GM18867 (cell line): ENCODE results near the gene CAPSL.
"Not testable (repeated sequence)": the region's sequence is repeated elsewhere in the genome, so short reads cannot be mapped to it uniquely, and the experiment has no call there.

Experiments used
- ATAC-seq: cut with Tn5 transposase; IDR thresholded peaks from one replicate; pipeline ENCODE4 v1.9.1; 2021; ENCODE audit warnings: mild to moderate bottlenecking, moderate library complexity; ENCODE audit not compliant: unreplicated experiment

The CAPSL gene

DNA sequence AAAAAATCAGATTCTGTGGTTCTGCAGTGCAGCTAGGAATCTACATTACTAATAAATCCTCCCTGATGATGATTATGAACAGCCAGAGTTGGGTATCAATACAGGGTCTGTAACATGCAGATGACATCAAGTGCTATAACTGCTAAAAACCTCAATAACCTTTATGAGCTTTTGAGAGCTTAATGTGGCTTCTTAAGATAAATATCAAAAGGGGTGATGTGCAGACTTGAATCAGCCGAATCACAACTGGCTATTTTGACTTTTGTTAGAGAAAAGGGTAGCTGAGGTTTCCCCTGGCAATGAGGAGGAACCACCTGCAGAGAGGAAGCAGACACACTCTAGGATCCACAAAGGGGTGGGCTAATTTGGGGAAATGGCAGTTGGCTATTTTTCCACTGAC lies 30.2 kb downstream of the CAPSL start:
- no peak for ATAC-seq

DNA sequence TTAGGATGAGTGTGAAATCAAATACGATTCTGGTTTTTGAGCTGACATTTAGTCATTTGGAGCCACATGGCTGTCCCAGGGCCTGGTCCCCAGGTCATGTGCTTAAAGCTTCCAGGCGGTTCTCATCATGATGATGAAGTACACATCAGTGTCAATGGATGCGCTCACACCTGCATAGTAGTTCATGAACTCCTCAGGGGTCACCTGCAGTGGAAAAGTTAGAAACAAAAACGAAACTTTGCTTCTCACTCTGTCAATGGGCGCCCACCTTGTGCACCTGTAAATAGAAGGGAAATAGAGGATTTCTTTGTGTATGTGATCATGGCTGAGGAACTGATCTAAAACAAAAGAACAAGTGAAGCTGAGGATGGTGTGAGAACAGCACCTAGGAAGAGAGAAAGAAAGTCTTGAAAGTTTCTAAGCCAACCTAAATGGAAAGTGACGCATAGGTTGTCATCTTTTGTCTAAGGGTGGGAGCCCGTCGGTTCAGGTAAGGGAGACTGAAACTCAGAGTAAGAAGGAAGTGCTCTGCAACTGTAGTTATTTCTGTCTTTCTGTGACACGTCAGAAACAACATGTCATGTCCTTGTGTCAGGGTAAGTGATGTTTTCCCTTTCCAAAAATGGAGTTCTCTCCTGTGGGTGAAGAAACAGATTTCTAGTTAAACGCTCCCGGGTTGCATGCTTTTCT lies 33.8 kb downstream of the CAPSL start:
- ATAC-seq: peak; percentile 70

GRCh38 chr5:35903631-35904203 lies 34.7 kb downstream of the CAPSL start:
- ATAC-seq: no peak

GRCh38 chr5:35902046-35902672 lies 36.3 kb downstream of the CAPSL start:
- peak; percentile 55 for ATAC-seq

GRCh38 chr5:35900972-35901695 lies 37.3 kb downstream of the CAPSL start:
- ATAC-seq: no peak

- ATAC-seq: peak; percentile 46
Observed at GRCh38 chr5:35899800-35900199, 38.6 kb downstream of the CAPSL start.

DNA sequence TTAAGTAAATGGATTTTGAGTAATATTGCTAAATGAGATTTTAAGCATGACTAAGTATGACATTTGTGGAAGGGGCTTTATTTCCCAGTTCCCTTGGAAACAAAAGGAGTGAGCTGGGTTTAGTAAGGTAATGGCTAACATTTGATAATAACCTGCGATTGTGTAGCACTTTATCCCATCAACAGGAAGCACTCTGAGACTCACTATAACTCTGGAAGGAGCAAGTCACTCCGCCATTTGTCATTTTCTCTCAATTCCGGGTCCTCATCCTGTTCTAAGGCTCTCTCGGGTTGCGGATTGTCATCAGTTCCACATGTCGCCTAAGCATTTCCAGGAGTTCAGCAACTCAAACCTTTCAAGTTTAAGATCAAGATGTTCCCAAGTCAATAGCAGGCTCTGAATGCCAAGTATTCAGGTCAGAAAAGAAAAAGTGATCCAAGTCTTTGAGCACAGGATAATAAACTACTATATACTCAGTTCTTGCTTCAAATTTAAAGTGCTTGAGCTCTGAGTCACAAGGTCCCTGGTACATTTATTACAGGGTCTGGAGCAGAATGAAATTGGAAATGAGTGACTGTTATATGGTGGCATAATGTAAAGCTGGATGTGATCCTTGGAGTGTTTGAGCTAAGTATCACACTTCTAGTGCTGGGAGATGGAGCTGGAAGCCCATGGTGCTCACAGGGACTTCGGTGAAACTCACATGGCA lies 39.3 kb downstream of the CAPSL start:
- no peak for ATAC-seq

DNA sequence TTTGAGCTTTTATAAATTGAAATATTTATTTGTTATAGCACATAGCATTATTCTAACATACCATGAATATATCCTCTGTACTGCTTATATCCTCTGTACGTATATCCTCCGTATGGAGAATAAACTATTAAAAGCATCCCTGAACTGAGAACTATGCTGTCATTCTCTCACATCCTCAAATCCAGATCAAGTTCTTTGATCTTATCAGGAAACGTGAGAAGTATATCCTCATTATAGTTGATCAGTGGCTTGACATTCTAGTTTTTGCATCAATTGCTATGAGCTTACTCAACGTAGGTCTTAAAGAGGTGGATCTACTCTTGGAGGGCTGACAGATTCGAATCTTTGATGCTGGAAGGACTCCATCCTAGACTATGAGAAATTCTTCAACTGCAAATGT lies 44.3 kb downstream of the CAPSL start:
- ATAC-seq: no peak

GRCh38 chr5:35892799-35893198 lies 45.6 kb downstream of the CAPSL start:
- ATAC-seq: not testable (repeated sequence)

- no peak for ATAC-seq
Observed at GRCh38 chr5:35890021-35891020, 48.1 kb downstream of the CAPSL start.

GRCh38 chr5:35887321-35888100 lies 50.9 kb downstream of the CAPSL start:
- ATAC-seq: no peak

DNA sequence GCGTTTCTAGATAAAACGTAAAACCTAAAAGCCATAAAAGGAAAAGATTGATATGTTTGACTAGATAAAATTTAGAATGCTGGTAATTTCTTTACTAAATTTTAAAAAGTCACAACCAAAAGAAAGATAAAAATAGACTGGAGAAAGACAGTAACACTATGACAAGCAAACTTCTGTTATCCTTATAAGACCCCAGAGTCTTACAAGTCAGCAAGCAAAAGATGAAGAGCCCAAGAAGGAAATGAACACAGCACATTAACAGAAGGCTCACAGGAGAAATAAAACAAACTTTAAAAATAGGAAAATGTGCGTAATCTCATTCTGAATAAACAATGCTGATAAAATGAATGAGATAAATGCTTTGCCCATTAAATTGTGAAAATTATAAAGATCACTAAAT lies 52.0 kb downstream of the CAPSL start:
- no peak for ATAC-seq

DNA sequence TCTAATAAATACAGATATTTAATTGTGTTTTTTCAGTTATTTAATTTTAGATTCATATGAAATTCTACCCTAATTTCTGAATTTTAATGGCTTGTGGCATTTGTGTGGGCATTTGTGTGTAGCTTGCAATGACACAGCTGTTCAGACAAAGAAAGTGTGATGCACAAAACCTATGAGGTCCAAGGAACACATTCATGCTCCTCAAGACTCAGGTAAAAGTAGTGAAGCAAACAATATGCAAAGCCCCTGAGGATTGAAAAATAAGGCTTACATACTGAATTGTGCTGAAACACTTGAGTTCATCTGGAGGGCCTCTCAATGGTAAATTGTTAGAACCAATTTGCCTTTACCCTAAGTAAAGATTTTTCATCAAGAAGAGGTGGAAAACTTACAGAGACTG lies 53.6 kb downstream of the CAPSL start:
- ATAC-seq: peak; percentile 25

DNA sequence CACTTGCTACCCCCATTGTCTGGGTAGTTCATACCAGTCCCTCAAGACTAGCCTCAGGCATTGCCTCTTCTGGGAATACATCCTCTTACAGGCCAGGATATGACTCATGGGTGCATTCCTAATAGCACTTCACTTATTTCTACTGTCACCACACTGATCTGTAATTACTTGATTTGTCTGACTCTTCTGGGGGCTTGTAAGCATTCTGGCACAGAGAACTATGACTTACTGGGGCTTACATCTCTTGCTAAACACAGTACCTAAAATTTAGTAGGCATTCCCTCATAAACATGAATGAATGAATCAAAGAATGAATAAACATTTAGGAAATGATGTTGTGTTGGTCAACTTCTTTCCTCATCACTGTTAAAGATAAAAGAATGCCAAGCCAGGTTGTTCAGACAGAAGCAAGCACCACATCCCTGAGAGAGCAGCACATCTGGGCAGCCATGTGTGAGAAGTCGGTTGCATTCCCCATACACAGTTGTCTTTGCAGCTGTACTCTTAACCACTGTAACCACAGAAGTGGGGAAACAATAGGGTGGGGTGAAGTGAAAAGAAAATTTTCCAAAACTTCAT lies 54.1 kb downstream of the CAPSL start:
- peak; percentile 79 for ATAC-seq

- no peak for ATAC-seq
Observed at GRCh38 chr5:35881758-35882157, 56.7 kb downstream of the CAPSL start.

- ATAC-seq: no peak
Observed at GRCh38 chr5:35880156-35880555, 58.3 kb downstream of the CAPSL start.

DNA sequence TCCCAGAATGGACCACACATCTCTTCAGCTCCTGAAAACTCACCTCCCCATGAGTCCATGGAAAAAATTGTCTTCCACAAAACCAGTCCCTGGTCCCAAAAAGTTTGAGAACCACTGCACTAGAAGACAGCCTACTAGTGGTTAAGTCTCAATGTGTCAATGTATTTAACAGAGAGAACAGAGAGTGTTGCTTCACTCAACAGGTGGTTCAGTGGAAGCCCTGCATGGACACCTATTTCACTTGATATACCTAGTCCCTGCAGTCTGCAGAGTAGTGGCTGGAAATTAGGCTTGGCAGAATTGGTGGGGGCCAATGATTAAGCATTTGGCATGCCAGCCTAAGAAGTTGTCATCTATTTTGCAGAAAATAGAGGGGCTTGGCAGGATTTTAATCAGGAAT lies 58.8 kb downstream of the CAPSL start:
- ATAC-seq: no peak

GRCh38 chr5:35879096-35879495 lies 59.3 kb downstream of the CAPSL start:
- ATAC-seq: no peak

- ATAC-seq: no peak
Observed at GRCh38 chr5:35878079-35878478, 60.3 kb downstream of the CAPSL start.
